HG02981 (cell line): ENCODE results near the gene ITGA6.
"Not testable (repeated sequence)": the region's sequence is repeated elsewhere in the genome, so short reads cannot be mapped to it uniquely, and the experiment has no call there.

Source experiments
- ATAC-seq: cut with Tn5 transposase; IDR thresholded peaks from one replicate; pipeline ENCODE4 v1.9.1; 2021; ENCODE audit warnings: mild to moderate bottlenecking, moderate library complexity; ENCODE audit not compliant: unreplicated experiment

ITGA6 gene

DNA sequence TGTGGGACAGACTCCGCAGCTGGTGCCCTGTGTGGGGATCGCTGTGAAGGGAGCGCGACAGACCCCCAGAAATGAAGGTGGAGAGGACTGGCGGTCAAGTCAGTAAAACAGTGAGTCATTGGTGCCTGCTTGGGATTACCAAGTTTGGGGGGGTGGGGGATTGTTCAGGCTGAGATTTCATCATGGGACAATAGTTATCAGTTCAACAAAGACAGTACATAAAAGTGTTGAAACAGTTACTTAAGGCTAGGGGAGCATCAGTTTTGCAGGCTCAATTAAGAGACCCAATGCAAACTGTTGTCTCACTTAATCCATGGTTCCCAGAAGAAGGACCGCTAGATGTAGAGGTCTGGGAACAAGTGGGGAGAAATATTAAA lies 86.1 kb downstream of the ITGA6 start:
- ATAC-seq: no peak

DNA sequence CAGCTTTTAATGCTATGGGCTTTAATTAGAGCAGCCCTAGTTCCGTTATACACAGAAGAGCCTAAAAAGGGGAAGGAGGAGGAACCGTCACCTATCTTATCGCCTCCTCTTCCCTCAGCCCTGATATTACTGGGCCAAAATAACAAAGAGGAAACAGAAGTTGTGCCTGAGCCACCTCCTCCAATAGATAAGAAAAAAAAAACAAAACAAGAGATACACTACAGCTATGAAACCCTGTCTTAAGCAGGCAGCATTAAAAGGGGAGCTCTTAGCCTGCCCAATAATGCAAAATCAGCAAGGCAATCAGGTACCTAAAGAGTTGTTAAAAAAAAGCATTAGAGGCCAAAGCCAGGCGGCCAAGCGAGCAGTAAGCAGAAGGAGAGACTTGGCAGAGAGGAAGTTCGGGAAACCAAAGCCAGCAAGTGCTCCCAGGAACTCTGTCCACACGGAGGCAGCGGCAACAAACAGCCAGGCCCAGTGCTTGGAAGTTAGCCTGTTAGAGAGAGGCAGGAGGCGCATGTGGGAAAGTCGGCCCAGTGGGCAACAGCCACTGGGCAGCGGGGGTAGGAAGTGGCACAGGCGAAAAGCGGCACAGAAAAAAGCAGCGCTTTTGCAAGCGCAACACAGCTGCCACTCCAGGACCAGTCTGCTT lies 86.7 kb downstream of the ITGA6 start:
- no peak for ATAC-seq

DNA sequence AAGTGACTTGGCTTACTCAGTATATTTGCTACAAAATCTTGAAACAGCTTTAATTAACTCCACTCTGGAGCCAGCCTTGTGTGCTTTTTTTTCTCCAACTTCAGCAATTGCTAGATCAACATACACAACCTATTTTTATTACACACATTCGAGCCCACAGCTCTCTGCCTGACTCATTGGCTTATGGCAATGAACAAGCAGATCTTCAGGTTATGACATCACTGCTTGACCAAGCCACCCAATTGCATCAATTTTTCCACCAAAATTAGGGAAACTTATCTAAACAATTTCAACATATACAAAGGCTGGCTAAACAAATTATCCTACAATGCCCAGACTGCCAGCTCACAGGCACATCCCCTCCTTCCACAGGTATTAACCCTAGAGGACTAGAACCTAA lies 88.9 kb downstream of the ITGA6 start:
- no peak for ATAC-seq

DNA sequence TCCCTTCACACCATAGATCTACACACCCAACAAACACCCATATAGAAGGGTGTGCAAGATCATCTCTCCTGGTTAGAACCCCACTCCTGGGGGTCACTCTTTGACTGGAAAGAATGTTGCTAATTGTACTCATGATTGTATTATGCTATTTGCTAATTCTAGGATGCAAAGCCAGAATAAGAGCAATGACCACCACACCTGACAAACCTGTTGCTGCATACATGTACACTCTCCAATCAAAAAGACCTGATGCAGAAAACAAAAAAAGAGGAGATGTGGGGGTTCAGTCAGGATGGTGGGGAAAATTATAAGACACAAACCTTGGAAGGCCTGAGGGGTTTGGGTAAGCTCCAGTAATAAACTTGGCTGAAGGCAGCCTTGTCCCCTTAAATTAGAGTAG lies 91.6 kb downstream of the ITGA6 start:
- ATAC-seq: no peak

DNA sequence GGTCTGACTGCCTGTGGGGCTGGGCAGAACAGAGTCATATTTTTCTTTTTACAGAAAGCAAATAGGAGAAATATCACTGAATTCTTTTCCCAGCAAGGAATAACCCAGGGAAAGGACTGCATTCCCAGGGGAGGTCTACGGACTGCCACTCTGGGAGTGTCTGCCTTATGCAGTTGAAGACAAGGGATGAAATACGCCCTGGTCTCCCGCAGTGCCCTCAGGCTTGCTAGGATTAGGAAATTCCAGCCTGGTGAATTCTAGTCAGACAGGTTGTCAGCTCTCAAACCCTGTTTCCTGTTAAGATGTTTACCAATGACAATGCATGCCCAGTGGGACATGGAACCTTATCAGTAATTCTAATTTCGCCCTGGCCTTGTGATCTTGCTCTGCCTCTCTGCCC lies 98.2 kb downstream of the ITGA6 start:
- ATAC-seq: no peak

DNA sequence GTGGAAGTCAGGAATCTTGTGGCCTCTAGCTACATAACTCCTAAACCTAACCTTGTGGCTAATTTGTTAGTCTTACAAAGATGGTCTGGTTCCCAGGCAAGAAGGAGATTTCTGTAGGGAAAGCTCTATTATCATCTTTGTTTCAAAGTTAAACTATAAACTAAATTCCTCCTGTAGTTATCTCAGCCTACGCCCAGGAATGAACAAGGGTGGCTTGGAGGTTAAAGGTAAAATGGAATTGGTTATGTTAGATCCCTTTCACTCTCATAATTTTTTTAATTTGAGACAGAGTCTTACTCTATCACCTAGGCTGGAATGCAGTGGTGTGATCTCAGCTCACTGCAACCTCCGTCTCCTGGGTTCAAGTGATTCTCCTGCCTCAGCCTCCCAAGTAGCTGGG lies 103.9 kb downstream of the ITGA6 start:
- no peak for ATAC-seq

DNA sequence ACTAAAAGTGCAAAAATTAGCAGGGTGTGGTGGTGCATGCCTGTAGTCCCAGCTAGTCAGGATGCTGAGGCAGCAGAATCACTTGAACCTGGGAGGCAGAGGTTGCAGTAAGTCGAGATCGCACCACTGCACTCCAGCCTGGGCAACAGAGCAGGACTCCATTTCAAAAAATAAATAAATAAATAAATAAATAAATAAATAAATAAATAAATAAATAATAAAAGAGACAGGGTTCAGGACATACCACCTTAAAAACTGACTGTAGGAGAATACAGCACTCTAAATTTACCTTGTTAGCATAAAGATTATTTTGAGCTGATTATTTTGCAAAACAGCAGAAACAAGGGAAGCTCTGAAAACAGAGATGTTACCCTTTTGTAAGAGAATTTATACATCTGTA lies 105.1 kb downstream of the ITGA6 start:
- not testable (repeated sequence) for ATAC-seq

DNA sequence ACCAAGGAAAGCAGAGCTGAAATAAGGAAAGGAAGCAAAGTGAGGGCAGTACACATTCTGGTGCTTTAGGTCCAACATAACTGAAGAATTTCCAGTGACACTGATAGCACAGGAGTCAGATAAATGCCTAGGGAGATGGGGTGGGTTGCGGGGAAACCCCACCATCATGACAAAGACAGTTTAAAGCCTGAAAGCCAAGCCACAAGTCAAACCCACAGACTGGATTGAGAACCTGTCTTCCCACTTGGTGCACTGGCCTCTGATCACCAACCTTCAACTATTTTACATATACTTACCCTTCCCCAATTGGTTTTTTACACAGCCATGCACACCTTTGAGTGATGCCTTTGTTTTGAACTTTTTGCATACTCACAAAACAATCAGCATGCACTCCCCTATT lies 106.3 kb downstream of the ITGA6 start:
- no peak for ATAC-seq

DNA sequence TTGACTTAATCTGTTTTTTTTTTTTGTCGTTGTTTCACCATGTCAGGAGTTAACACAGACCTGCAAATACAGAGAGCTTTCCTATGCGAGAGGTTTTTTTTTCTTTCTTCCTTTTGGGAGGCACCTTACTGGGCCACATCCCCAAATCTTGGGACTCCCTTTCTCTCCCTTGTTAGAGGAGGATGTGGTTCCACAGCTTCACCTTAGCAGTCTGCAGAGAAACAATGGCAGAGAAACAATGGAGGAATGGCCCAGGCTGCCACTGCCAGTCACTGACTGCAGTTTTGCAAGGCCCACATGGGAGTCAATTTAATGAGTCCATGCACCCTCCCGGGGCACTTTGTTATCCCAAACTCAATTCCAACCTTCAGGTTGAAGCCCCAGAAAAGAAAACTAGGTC lies 107.7 kb downstream of the ITGA6 start:
- no peak for ATAC-seq

DNA sequence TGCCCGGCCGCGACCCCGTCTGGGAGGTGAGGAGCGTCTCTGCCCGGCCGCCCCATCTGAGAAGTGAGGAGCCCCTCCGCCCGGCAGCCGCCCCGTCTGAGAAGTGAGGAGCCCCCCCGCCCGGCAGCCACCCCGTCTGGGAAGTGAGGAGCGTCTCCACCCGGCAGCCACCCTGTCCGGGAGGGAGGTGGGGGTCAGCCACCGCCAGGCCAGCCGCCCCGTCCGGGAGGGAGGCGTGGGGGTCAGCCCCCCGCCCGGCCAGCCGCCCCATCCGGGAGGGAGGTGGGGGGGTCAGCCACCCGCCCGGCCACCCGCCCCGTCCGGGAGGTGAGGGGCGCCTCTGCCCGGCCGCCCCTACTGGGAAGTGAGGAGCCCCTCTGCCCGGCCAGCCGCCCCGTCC lies 110.5 kb downstream of the ITGA6 start:
- not testable (repeated sequence) for ATAC-seq

DNA sequence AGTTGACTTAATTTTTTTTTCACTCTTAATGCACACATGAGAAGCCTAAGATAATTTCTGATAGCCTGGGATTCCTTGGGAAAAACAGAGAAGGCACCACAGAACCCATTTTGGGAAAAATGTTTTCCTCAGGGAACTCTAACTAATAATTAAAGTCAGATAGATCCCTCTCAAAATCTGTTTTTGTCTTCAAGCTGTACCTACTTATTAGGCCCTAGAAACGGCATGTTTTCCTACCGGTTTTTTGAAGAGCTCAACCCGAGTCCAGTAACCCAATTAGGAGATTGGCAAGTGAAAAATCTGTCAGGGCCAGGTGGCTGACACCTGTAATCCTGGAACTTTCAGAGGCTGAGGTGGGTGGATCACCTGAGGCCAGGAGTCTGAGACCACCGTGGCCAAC lies 112.4 kb downstream of the ITGA6 start:
- no peak for ATAC-seq

DNA sequence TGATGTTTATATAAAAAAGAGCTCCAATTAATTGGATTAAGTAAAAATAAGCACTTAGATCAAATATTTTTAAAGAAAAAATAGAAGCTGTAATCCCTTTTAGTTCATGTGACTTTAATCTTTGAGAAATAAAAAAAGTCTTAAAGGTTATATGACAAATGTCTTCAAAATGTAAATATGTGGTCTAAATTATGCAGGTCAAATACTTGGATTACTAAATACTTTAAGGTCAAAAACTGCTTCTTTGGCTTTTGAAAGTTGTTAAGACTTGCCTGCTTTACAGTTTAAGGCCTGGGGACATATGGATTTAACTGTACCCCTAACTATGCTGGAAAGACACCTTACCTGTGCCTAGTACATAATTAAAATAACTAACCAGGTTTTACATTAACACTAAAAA lies 113.0 kb downstream of the ITGA6 start:
- no peak for ATAC-seq

DNA sequence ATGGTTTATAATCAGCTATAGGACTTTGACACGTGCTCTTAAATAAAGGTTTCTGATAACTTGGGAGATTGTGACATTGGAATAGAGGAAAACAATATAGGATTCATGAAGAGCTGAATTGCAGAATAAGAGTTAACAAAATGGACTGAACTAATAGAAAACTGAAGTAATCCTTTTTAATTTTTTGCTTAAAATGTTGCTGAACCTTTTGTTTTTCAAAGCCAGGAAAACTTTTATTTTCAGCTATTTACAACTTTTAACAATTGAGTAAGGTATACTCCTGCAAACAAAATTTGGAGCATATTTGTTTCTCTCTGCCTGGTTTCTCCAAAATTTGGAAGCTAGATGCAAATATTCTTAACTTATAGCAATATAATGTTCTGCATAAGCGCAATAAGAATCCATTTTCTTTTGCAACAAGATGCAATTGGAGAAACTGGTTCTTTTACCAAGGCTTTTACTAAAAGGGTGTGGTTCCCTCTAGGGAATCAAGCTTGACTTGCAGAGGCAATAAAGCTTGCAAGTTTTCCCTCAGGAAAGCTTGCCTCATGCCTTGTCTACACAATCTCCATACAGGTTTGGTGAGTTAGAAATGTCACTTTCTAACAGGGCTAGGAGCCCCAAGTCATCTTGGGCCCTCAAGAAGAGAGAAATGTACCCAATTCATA lies 118.2 kb downstream of the ITGA6 start:
- ATAC-seq: no peak

DNA sequence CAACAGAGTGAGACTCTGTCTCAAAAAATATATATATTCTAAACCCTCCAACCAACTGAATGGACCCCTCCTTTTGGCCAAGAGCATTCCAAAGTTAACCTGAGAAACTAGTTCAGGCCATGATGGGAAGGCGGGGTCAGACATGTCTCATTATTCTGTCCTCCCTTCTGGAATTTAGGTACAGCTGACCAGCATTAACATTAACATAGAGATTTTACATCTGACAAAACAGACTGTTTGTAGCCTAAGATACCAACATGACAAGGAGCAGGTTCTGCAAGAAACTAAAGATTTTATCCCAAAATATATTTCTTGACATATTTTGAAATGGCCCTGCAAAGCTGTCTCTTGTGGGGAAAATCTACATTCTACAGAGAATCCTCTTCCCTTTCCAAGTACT lies 121.7 kb downstream of the ITGA6 start:
- no peak for ATAC-seq

DNA sequence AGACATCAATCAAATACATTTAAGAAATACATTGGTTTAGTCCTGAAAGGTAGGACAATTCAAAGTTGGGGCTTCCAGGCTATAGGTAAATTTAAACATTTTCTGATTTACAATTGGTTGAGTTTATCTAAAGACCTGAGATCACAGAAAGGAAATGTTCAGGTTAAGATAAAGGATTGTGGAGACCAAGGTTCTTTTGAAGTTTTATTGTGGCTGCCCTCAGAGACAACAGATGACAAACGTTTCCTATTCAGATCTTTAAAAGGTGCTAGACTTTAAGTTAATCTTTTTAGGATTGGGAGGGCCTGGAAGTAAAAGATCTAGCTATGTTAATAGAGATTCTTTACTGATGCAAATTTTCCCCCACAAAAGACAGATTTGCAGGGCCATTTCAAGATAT lies 122.4 kb downstream of the ITGA6 start:
- ATAC-seq: not testable (repeated sequence)

DNA sequence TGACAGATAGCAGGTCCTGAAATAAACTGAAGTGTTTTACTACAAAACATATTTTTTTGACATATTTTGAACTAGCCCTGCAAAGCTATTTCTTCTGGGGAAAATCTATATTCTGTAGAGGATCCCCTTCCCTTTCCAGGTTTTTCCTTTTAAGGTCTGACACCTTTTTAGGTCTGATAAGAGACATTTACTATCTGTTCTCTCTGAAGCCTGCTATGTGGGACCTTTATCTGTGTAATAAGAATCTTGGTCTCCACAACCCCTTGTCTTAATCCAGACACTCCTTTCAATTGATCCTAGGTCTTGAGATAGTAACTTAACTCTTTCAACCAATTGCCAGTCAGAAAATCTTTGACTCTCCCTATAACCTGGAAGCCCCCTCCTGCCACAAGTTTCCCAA lies 123.0 kb downstream of the ITGA6 start:
- ATAC-seq: no peak

DNA sequence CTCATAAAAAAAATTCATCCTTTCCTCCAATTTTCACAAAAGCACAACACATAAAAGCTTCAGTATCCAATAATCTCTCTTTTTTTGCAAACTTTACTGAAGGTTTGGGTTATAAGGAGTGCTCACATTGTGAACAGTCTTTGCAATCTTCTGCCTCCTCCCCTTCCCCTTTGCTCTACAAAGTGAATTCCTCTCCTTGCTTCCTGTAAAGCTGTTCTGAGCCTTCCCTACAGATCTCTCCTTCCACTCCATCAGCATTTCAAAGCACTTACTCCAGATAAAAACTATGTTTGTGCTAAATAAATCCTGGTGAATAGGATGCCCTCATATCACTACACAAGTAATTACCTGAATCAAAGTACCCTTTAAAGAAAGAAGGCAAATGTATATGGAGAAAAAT lies 123.9 kb downstream of the ITGA6 start:
- no peak for ATAC-seq

DNA sequence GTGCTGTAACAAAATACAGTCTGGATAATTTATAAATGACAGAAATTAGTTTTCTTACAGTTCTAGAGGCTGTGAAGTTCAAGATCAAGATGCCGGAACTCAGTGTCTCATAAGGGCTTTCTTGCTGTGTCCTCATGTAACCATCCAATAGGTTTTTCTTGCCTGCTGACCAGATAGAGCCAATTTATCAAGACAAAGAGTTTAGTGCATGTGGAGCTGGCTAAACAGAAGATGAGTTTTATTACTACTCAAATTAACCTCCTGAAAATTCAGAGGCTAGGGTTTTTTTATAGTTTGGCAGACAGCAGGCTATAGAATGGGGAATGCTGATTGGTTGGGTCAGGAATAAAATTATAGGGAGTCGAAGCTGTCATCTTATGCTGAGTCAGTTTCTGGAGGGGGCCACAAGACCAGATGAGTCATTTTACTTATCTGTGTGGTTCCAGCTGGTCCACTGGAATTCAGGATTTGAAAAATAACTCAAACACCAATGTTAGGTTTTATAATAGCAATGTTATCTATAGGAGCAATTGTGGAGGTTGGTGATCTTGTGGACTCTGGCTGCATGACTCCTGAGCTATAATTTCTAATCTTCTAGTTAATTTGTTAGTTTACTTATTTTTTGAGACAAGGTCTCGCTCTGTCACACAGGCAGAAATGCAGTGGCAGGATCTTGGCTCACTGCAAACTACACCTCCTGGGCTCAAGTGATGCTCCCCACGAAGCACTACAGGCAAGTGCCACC lies 125.3 kb downstream of the ITGA6 start:
- no peak for ATAC-seq

DNA sequence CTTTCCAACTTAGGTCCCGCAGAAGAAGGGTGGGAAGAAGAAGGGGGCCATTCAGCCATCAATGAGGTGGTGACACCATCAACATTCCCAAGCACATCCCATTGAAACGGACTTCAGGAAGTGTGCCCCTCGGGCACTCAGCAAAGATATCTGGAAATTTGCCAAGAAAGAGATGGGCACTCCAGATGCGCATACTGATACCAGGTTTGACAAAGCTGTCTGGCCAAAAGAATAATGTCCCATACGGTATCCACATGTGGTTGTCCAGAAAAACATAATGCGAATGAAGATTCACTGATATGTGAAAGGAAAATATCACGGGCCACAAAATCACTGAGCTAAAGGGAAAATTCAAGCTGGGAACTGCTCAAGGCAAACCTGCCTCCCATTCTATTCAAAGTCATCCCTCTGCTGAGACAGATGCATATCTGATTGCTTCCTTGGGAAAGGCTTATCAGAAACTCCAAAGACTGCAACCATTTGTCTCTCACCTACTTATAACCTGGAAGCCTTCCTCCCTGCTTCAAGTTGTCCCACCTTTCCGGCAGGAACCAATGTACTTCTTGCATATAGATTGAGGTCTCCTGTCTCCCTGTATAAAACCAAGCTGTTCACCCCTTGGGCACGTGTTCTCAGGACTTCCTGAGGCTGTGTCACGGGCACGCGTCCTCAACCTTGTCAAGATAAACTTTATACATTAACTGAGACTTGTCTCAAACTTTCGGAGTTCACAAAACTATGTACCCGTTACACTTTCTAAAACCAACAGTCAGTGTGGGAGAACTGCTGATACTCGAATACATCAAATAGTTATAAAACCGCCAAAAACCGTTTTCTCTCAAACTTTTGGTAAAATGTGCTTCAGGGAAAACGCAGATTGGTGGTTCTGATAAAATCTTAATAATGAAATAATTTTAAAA lies 127.2 kb downstream of the ITGA6 start:
- ATAC-seq: no peak

DNA sequence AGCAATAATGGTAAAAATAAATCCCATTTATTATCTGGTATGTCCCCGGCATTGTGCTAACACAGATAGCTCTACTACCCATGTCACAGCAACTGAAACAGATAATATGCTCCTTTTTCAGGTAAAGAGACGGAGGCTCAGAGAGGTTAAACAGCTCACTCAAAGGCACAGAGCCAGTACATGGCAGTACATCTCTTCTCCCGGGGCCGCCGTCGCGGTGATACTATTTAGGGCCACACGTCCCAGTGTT lies 127.8 kb downstream of the ITGA6 start:
- ATAC-seq: no peak
